GM19463 (cell line): ENCODE measurements around the gene CSRNP2.
A peak's percentile ranks its signal among the peaks of the same experiment; 100 is the strongest.
"Not testable (repeated sequence)": the region's sequence is repeated elsewhere in the genome, so short reads cannot be mapped to it uniquely, and the experiment has no call there.

ENCODE experiments used
- ATAC-seq: cut with Tn5 transposase; IDR thresholded peaks from one replicate; pipeline ENCODE4 v1.9.1; 2021; ENCODE audit warnings: mild to moderate bottlenecking, moderate library complexity; ENCODE audit not compliant: unreplicated experiment

CSRNP2 gene

GRCh38 chr12:51028126-51028812 lies 55.1 kb downstream of the CSRNP2 start:
- no peak for ATAC-seq

- ATAC-seq = no peak
Observed at GRCh38 chr12:51027342-51027835, 56.0 kb downstream of the CSRNP2 start.

DNA sequence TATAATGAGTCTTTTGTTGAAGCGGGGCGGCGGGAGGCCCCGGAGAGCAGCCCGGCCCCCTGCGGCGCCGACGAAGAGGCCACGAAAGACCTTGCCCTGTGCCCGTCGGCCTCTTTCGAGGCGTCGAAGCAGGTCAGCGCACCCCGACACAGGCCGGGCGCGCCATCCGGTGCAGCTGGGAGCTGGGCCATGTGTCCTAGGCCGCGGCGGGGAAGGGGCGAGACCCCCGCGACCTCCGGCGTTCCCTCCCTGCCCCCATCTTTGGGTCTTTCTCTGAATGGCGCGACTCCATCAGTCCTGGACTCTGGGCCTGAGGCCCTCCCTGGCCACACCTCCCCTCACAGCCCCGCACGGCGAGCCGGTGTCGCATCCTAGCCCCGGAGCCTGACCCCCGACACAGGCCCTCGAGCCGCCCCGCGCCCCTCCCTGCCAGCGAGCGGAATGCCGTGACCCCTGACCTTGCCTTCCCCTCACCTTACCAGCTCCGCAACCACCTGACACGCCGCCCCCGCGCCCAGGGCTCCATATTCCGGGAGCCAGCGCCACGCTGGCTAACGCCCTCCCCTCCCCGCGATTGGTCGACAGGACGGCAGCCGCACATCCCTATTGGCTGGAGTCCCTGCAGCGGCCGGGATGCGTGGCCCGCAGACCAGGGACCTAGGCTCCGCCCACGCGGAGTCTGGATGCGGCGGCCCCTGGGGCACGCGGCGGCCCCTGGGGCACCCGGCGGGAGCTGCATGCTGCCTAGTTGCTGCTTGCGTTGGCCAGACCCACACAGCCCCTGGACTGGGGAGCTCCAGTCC lies 57.4 kb downstream of the CSRNP2 start, which contains the start of gene SLC11A2:
TSS of gene SLC11A2 (minus strand) at position 549 of the 803 bp plus-strand sequence. CDS start 15,656 bp downstream, outside the sequence.
- peak; percentile 93 for ATAC-seq

GRCh38 chr12:51025338-51025835 lies 58.0 kb downstream of the CSRNP2 start:
- ATAC-seq = no peak

DNA sequence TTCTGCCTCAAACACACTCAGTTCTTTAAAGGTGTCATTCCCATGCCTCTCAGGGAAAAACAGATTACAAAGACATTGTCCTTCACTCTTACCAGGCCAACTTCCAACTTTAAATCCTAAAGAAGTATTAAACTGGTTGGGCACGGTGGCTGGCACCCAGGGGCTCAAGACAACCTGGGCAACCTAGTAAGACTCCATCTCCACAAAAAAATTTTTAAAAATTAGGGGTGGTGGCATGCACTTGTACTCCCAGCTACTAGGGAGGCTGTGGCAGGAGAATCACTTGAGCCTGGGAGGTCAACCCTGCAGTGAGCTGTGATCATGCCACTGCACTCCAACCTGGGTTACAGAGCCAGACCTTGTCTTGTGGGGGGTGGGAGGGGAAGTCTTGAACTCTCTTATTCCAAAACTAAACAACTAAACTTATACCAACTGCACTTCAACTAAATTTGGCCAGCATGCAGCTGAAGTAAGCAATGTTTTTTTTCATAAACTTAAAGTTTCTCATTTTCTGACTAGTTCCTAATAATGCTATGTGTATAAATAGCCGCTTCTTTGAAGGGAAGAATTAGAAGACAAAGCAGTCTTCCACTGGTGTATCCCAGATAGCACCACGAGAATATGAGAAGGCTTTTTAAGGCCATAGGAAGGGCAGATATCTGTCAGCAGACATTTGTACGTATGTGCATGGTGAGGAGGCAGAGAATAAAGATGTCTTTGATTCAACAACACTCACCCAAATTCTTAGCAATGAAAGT lies 59.6 kb downstream of the CSRNP2 start:
- no peak for ATAC-seq

DNA sequence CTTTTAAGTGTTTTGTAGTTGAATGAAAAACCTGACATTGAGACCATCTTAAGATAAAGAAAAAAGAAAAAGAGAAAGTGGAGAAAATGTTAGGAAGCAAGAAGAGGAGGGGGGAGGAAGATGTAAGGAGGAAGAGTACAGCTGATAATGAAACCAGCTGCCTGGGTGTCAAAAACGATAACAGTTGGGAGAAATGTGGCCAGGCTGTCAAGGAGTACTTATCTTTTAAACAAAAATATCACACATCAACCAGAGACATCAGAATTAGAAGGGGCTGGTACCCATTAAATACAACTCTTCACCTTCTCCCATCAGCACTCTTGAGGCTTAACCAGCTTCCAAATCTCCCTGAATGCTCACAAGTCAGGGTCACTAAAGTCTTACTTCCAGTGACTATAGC lies 61.7 kb downstream of the CSRNP2 start:
- ATAC-seq = no peak

GRCh38 chr12:51020448-51021182 lies 62.8 kb downstream of the CSRNP2 start:
- no peak for ATAC-seq

- no peak for ATAC-seq
Observed at GRCh38 chr12:51019927-51020326, 63.5 kb downstream of the CSRNP2 start.

DNA sequence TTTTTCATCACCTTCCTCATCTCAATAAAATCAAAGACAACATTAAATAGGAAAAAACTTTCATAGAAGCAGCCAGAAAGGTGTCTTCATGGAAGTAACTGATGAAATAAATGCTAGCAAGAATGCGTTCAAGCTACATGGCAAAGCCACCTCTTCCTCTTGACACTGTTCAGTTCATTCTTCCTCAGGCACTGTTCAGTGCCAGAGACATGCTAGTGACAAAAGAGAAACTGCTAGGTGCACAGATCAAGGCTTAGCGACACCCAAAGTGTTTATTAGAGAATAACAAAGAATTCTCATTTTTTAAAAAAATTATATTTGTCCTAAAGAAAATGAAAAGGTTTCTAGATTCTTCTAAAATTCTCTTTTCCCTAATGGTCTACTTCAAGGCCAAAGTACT lies 64.4 kb downstream of the CSRNP2 start:
- no peak for ATAC-seq

DNA sequence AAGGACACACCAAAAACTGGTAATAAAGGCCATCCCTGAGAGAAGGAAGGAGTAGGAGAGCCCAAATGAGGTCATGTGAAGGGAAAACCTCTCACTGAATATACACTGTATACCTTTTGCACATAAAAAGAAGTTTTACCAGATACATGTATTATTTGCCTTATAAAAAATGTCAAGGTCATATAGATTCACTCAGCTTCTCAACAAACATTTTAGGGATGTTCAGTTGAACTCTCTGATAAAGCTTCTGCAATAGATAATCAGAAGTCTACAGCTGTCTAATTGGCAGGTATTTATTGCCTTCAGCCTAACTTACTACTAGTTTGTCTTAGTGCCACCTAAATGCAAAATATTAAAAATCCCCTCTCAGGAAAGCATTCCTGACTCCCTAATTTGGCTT lies 65.9 kb downstream of the CSRNP2 start:
- ATAC-seq = no peak

- not testable (repeated sequence) for ATAC-seq
Observed at GRCh38 chr12:51014467-51014866, 68.9 kb downstream of the CSRNP2 start.

DNA sequence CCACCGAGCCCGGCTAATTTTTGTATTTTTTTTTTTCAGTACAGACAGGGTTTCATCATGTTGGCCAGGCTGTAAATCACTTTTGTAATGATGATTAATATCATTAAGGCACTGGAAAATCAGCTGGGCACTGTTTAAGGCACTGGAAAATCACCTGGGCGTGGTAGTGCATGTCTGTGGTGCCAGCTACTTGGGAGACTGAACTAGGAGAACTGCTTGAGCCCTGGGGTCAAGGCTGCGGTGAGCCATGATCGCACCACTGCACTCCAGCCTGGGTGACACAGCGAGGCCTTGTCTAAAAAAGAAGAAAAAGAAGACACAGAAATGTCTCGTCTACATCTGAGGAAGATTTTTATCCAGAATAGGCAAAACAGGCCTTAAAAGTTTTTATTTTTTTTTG lies 70.0 kb downstream of the CSRNP2 start:
- no peak for ATAC-seq

DNA sequence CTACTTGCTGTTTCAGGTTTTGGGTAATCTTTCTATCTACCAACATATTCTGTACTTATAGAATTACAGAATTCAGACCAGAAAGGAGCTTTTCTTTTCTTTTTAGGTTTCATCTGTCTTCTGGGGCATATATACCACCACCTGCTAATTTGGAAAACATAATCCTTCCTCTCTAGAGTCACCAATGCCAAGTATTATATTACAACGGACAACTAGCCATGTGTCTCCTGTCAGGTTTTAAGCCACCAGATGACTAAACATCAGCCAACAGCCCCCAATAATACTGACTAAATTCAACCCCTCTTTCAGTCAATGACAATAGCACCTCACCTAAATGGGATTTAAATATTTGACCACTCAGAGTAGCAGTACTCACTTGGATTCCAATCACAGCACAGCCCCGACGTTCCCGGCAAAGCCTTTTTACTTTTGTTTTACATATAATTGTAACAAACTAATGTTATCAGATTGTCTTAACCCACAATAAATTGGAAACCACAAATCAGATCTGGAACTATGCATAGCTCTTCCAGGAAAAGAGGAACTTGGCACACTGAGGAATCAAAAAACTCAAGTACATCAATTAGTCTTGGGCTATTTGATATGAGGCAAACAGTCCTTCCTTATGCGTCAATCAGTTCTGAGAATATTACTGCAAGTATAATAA lies 70.7 kb downstream of the CSRNP2 start:
- ATAC-seq = no peak

GRCh38 chr12:51011955-51012354 lies 71.4 kb downstream of the CSRNP2 start:
- no peak for ATAC-seq
